Measurements from ENCODE around the gene BIRC6.

BIRC6 gene

DNA sequence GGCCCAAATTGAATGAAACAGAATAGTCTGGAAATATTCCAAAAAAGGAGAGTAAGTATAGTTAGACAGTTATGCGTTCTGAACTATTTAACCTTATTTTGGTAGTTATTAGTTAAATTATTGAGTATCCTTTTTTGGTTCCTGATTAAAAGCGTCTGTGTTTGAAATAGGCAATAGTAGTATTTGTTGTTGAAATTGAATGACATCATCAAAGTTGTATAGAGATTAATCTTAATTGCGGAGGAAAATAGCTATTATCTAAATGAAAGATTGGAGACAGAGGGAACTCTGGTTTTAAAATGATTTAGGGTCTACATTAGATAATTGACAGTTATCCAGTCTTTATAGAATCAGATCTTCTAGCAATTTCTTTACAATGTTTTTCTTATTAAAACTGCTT is 115.8 kb downstream of the BIRC6 start:
- Histone ChIP-seq H3K79me2 (ENCODE audit: control insufficient read depth, low read length) (no peaks in the 10 kb centered on the region), H3K4me3 (ENCODE audit: low read length) (no peak overlapping the region), H3K4me1 (ENCODE audit: control insufficient read depth, low read length) (no peaks in the 10 kb centered on the region), H3K27me3 (ENCODE audit: control insufficient read depth, low read length) (no peaks in the 10 kb centered on the region), H3K36me3 (ENCODE audit: control insufficient read depth, low read length) (peaks cover 91% of the 10 kb centered on the region), H3K9me2 (replicated peaks; ENCODE audit: control insufficient read depth, low read length) (no peaks in the 10 kb centered on the region), H3K27ac (ENCODE audit: low read depth, low read length) (no peak overlapping the region), H3K4me2 (ENCODE audit: low read length) (no peak overlapping the region), H3K9me3 (ENCODE audit: control insufficient read depth, insufficient read depth, low read length) (no peaks in the 10 kb centered on the region), H3F3A (ENCODE audit: control insufficient read depth, insufficient read depth) (peaks cover 9% of the 10 kb centered on the region; the same call in 1 of the 2 replicates), H4K20me1 (ENCODE audit: control insufficient read depth, insufficient read depth, low read depth, low read length) (no peaks in the 10 kb centered on the region)
- TF ChIP-seq EZH2phosphoT487 (IDR thresholded peaks at IDR 0.05; ENCODE audit: borderline replicate concordance, low read length), result no peak
- TF ChIP-seq, protein P1, sequence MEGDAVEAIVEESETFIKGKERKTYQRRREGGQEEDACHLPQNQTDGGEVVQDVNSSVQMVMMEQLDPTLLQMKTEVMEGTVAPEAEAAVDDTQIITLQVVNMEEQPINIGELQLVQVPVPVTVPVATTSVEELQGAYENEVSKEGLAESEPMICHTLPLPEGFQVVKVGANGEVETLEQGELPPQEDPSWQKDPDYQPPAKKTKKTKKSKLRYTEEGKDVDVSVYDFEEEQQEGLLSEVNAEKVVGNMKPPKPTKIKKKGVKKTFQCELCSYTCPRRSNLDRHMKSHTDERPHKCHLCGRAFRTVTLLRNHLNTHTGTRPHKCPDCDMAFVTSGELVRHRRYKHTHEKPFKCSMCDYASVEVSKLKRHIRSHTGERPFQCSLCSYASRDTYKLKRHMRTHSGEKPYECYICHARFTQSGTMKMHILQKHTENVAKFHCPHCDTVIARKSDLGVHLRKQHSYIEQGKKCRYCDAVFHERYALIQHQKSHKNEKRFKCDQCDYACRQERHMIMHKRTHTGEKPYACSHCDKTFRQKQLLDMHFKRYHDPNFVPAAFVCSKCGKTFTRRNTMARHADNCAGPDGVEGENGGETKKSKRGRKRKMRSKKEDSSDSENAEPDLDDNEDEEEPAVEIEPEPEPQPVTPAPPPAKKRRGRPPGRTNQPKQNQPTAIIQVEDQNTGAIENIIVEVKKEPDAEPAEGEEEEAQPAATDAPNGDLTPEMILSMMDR (IDR thresholded peaks at IDR 0.05; ENCODE audit: low read depth, low read length, poor library complexity, severe bottlenecking), result no peak

DNA sequence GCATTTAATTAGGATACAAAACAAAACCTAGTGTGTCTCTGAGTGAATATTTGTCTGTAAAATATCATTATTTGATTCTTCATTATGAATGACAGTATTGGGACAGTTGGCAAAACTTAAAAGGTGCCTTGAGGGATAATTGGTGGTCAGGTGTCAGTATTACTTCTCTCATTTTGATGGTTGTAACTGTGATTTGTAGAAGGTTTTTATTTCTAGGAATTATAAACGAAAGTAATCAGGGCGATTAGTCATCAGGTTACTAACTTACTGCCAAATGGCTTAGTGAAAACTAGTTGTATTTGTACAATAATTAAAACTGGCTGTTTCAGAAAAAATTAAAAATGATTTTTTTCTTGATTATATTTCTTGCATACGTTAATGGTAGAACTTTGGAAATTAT is 117.6 kb downstream of the BIRC6 start:
- Histone ChIP-seq H4K20me1 (ENCODE audit: control insufficient read depth, insufficient read depth, low read depth, low read length) (no peaks in the 10 kb centered on the region), H3K27me3 (ENCODE audit: control insufficient read depth, low read length) (no peaks in the 10 kb centered on the region), H3K27ac (ENCODE audit: low read depth, low read length) (no peak overlapping the region), H3K9me2 (replicated peaks; ENCODE audit: control insufficient read depth, low read length) (no peaks in the 10 kb centered on the region), H3K4me2 (ENCODE audit: low read length) (no peak overlapping the region), H3K4me3 (ENCODE audit: low read length) (no peak overlapping the region), H3K9me3 (ENCODE audit: control insufficient read depth, insufficient read depth, low read length) (no peaks in the 10 kb centered on the region), H3K4me1 (ENCODE audit: control insufficient read depth, low read length) (no peaks in the 10 kb centered on the region), H3K36me3 (ENCODE audit: control insufficient read depth, low read length) (peaks cover 89% of the 10 kb centered on the region), H3K79me2 (ENCODE audit: control insufficient read depth, low read length) (no peaks in the 10 kb centered on the region), H3F3A (ENCODE audit: control insufficient read depth, insufficient read depth) (peaks cover 6% of the 10 kb centered on the region; the same call in 1 of the 2 replicates)
- TF ChIP-seq EZH2phosphoT487 (IDR thresholded peaks at IDR 0.05; ENCODE audit: borderline replicate concordance, low read length), result no peak
- TF ChIP-seq, protein P1 (IDR thresholded peaks at IDR 0.05; ENCODE audit: low read depth, low read length, poor library complexity, severe bottlenecking), result no peak

DNA sequence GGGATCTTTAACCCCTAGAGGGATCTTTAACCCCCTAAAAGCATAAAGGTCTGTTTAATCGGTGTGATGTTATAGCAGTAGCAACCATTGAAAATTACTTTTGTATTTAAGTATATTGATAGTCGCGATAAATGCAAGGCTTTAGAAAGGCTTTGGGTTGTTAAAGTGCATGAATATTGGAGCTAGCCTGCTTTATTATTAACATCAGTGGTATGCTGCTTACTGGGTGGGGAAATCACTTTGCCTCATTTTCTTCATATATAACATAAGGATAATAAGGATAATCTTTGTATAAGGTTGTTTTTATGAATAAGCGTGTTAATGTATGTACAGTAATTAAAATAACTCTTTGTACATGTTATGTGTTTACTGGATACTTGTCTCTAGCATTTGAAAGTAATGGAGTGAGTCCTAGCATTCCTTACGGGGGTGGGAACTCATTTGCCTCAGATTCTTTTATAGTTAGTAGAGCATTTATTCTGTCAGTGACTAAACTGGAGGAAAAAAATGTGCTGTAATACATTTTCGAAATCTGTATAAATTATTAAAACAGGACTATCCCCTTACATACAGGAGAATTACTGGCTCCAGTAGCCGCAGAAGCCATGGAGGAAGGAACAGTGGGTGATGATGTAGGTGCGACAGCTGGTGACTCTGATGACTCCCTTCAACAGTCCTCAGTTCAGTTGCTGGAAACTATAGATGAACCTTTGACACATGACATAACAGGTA is 122.2 kb downstream of the BIRC6 start:
- no peak overlapping the region for H3K27ac ChIP-seq (ENCODE audit: low read depth, low read length)
- no peak overlapping the region for H3K4me2 ChIP-seq (ENCODE audit: low read length)
- H3K79me2 ChIP-seq (ENCODE audit: control insufficient read depth, low read length), result no peaks in the 10 kb centered on the region
- peaks cover 87% of the 10 kb centered on the region for H3K36me3 ChIP-seq (ENCODE audit: control insufficient read depth, low read length)
- no peak for TF ChIP-seq EZH2phosphoT487 (IDR thresholded peaks at IDR 0.05; ENCODE audit: borderline replicate concordance, low read length)
- TF ChIP-seq, protein P1 (IDR thresholded peaks at IDR 0.05; ENCODE audit: low read depth, low read length, poor library complexity, severe bottlenecking), result no peak
- no peaks in the 10 kb centered on the region for H3K4me1 ChIP-seq (ENCODE audit: control insufficient read depth, low read length)
- peaks cover 4% of the 10 kb centered on the region; the same call in 1 of the 2 replicates for H3F3A ChIP-seq (ENCODE audit: control insufficient read depth, insufficient read depth)
- H3K9me3 ChIP-seq (ENCODE audit: control insufficient read depth, insufficient read depth, low read length), result no peaks in the 10 kb centered on the region
- no peak overlapping the region for H3K4me3 ChIP-seq (ENCODE audit: low read length)
- H3K9me2 ChIP-seq (replicated peaks; ENCODE audit: control insufficient read depth, low read length), result no peaks in the 10 kb centered on the region
- H3K27me3 ChIP-seq (ENCODE audit: control insufficient read depth, low read length), result no peaks in the 10 kb centered on the region
- H4K20me1 ChIP-seq (ENCODE audit: control insufficient read depth, insufficient read depth, low read depth, low read length), result no peaks in the 10 kb centered on the region
